OCI-LY7 (cell line): Measurements from ENCODE around the gene BMERB1. TPM values are rescaled to one million over a fixed set of nuclear protein-coding genes. Genes with fewer than 3 reads are reported as not detected.

Experiments
- BruUV-seq: library from RNA; stranded (reverse); fragments of 400-500 nt; replicated peaks from 2 replicates; lab custom pipeline; 2021; lab: Mats Ljungman, UMichigan
- CTCF ChIA-PET: fragments of 300-600 bp; sonication (Branson Sonifier 250); formaldehyde crosslinking; loops from one replicate; lab custom pipeline; 2022; ENCODE audit warnings: antibody characterized with exemption; ENCODE audit not compliant: unreplicated experiment; lab: Charles Lee
- POLR2A ChIA-PET: fragments of 300-600 bp; sonication (Branson Sonifier 250); formaldehyde crosslinking; loops from one replicate; lab custom pipeline; 2022; ENCODE audit warnings: antibody characterized with exemption; lab: Charles Lee
- DNase-seq: peaks from one replicate; pipeline ENCODE4 v3.0.0-alpha.2; 2015; ENCODE audit warnings: low spot score
- H2AFZ ChIP-seq: fragments of 200-600 bp; sonication (generic), shearing (Covaris generic); 2 replicates; pipeline ENCODE4 v1.6.1; 2014; ENCODE audit warnings: mild to moderate bottlenecking, antibody characterized with exemption, low read length, moderate library complexity
- H3K27ac ChIP-seq: fragments of 200-600 bp; sonication (generic); 2 replicates; pipeline ENCODE4 v1.5.1; 2014; ENCODE audit warnings: mixed run types, low read depth, mild to moderate bottlenecking, moderate library complexity, low read length, inconsistent platforms; ENCODE audit not compliant: poor library complexity, severe bottlenecking
- H3K36me3 ChIP-seq: fragments of 200-600 bp; sonication (generic); 2 replicates; pipeline ENCODE4 v1.6.1; 2014; ENCODE audit warnings: mild to moderate bottlenecking, antibody characterized with exemption, low read length, moderate library complexity, mixed read lengths; ENCODE audit not compliant: insufficient read depth
- H3K4me1 ChIP-seq: fragments of 200-600 bp; sonication (generic); 2 replicates; pipeline ENCODE4 v1.5.1; 2014; ENCODE audit warnings: mild to moderate bottlenecking, low read length; ENCODE audit not compliant: insufficient read depth, poor library complexity, severe bottlenecking
- H3K4me2 ChIP-seq: fragments of 200-600 bp; sonication (generic); 2 replicates; pipeline ENCODE4 v1.6.1; 2014; ENCODE audit warnings: mild to moderate bottlenecking, low read length
- H3K4me3 ChIP-seq: fragments of 200-600 bp; sonication (generic); 2 replicates; pipeline ENCODE4 v1.5.1; 2014; ENCODE audit warnings: mild to moderate bottlenecking, low read depth, low read length; ENCODE audit not compliant: poor library complexity, severe bottlenecking
- H3K79me2 ChIP-seq: fragments of 200-600 bp; sonication (generic); 2 replicates; pipeline ENCODE4 v1.6.1; 2016; ENCODE audit warnings: low read depth, mild to moderate bottlenecking, low read length, moderate library complexity, mixed read lengths; ENCODE audit not compliant: insufficient read depth
- H3K9me2 ChIP-seq: fragments of 200-600 bp; sonication (generic); 2 replicates; pipeline ENCODE4 v1.6.1; 2016; ENCODE audit warnings: mild to moderate bottlenecking, low read length, mixed read lengths; ENCODE audit not compliant: insufficient read depth
- H3K9me3 ChIP-seq: fragments of 200-600 bp; sonication (generic); 2 replicates; pipeline ENCODE4 v1.6.1; 2014; ENCODE audit warnings: mild to moderate bottlenecking, mixed run types, low read length, mixed read lengths
- H4K20me1 ChIP-seq: fragments of 200-600 bp; sonication (generic); 2 replicates; pipeline ENCODE4 v1.6.1; 2014; ENCODE audit warnings: mild to moderate bottlenecking, antibody characterized with exemption, low read length, moderate library complexity, mixed read lengths; ENCODE audit not compliant: insufficient read depth
- CTCF ChIP-seq: fragments of 200-600 bp; sonication (generic); conservative IDR thresholded peaks from 2 replicates; pipeline ENCODE4 v1.5.1; 2014; ENCODE audit warnings: mild to moderate bottlenecking, antibody characterized with exemption, low read length, moderate library complexity, mixed read lengths
- EZH2phosphoT487 ChIP-seq: fragments of 200-600 bp; sonication (generic); IDR thresholded peaks from 2 replicates; pipeline ENCODE4 v1.6.1; 2018; ENCODE audit warnings: low read depth, borderline replicate concordance, mild to moderate bottlenecking, mixed run types, antibody characterized with exemption, low read length, moderate library complexity, mixed read lengths
- intact Hi-C: fragments of 100-400 bp; cut with micrococcal nuclease; formaldehyde crosslinking; loops from one replicate; pipeline ENCODE4 v1.10.0; 2022; ENCODE audit not compliant: unreplicated experiment
- total RNA-seq, 2 experiments: library from RNA; depleted of rRNA in 1 of 2; stranded (reverse); fragments of >200 nt in 1 of 2; shearing (Covaris generic) in 1 of 2; gene quantifications; 2 replicates each; pipeline ENCODE4 v1.2.3, GENCODE V29; 2014 to 2022

BMERB1 gene
- total RNA-seq, 2 experiments from 2014 or later = not detected

GRCh38 chr16:15604460-15605440 is 170.4 kb downstream of the BMERB1 start:
- Histone ChIP-seq H3K9me3 (no peaks in the 10 kb centered on the region), H3K4me2 (no peak overlapping the region), H3K4me1 (no peaks in the 10 kb centered on the region), H2AFZ (no peak overlapping the region), H3K27ac (no peak overlapping the region), H3K79me2 (no peaks in the 10 kb centered on the region), H3K36me3 (peaks cover 99% of the 10 kb centered on the region), H4K20me1 (no peaks in the 10 kb centered on the region), H3K9me2 (no peaks in the 10 kb centered on the region), H3K4me3 (no peak overlapping the region)
- BruUV-seq = no TSS peak
- TF ChIP-seq EZH2phosphoT487 (no peak), CTCF (no peak)
- POLR2A ChIA-PET = no interaction called here
- DNase-seq = no peak
- intact Hi-C loops = no loop called here
- CTCF ChIA-PET = no interaction called here

GRCh38 chr16:15605839-15606517 is 171.6 kb downstream of the BMERB1 start:
- no peak overlapping the region for H3K27ac ChIP-seq
- BruUV-seq = no TSS peak
- no peak overlapping the region for H3K4me3 ChIP-seq
- H3K36me3 ChIP-seq = peaks cover 99% of the 10 kb centered on the region
- no peaks in the 10 kb centered on the region for H4K20me1 ChIP-seq
- no peak overlapping the region for H3K4me2 ChIP-seq
- intact Hi-C loops = no loop called here
- H3K9me2 ChIP-seq = no peaks in the 10 kb centered on the region
- no peak for TF ChIP-seq EZH2phosphoT487
- TF ChIP-seq CTCF = no peak
- H3K9me3 ChIP-seq = no peaks in the 10 kb centered on the region
- no peaks in the 10 kb centered on the region for H3K79me2 ChIP-seq
- ChIA-PET CTCF (no interaction called here), POLR2A (interaction anchor here (0.6 kb wide), 1 partner anchor 175 kb away, joined by 5 read pairs; no protein-coding TSS in a partner anchor)
- H2AFZ ChIP-seq = no peak overlapping the region
- DNase-seq = no peak
- no peaks in the 10 kb centered on the region for H3K4me1 ChIP-seq
